Measurements from ENCODE around the gene ANKS6. TPM values are rescaled to one million over a fixed set of nuclear protein-coding genes. Genes with fewer than 3 reads are reported as not detected.
"Not testable (repeated sequence)": the region's sequence is repeated elsewhere in the genome, so short reads cannot be mapped to it uniquely, and the experiment has no call there.

The ANKS6 gene
- total RNA-seq, 2 donors from 2014 or later = 19.5 to 22.0 TPM

- H3K4me3 ChIP-seq = no peak overlapping the region
- no peak overlapping the region for H3K9ac ChIP-seq (ENCODE audit: low read depth in 2 of 2, low read length in 2 of 2)
- H3K27ac ChIP-seq = no peak overlapping the region
- no peak for TF ChIP-seq CTCF (IDR thresholded peaks at IDR 0.05)
- no peaks in the 10 kb centered on the region for H3K36me3 ChIP-seq
- DNase-seq = no peak
- H3K4me1 ChIP-seq = no peaks in the 10 kb centered on the region
- intact Hi-C loops (cut with DNase I) = no loop called here
- H3K9me3 ChIP-seq = no peaks in the 10 kb centered on the region
- H3K27me3 ChIP-seq = no peaks in the 10 kb centered on the region
Observed at GRCh38 chr9:98690686-98691085, 105.7 kb downstream of the ANKS6 start.

- Histone ChIP-seq H3K27me3 (no peaks in the 10 kb centered on the region), H3K9me3 (no peaks in the 10 kb centered on the region), H3K4me3 (no peak overlapping the region), H3K27ac (no peak overlapping the region), H3K4me1 (no peaks in the 10 kb centered on the region), H3K9ac (ENCODE audit: low read depth in 2 of 2, low read length in 2 of 2) (no peak overlapping the region), H3K36me3 (no peaks in the 10 kb centered on the region)
- no peak for DNase-seq
- intact Hi-C loops (cut with DNase I) = no loop called here
- TF ChIP-seq CTCF (IDR thresholded peaks at IDR 0.05) = no peak
Observed at GRCh38 chr9:98688710-98689495, 107.5 kb downstream of the ANKS6 start.

- Histone ChIP-seq H3K27ac (no peak overlapping the region), H3K4me1 (no peaks in the 10 kb centered on the region), H3K4me3 (no peak overlapping the region), H3K27me3 (no peaks in the 10 kb centered on the region), H3K9me3 (no peaks in the 10 kb centered on the region), H3K9ac (ENCODE audit: low read depth in 2 of 2, low read length in 2 of 2) (no peak overlapping the region), H3K36me3 (no peaks in the 10 kb centered on the region)
- no peak for DNase-seq
- intact Hi-C loops (cut with DNase I) = no loop called here
- no peak for TF ChIP-seq CTCF (IDR thresholded peaks at IDR 0.05)
Observed at GRCh38 chr9:98687911-98688310, 108.4 kb downstream of the ANKS6 start.

GRCh38 chr9:98686961-98687855, 109.1 kb downstream of the ANKS6 start:
- Histone ChIP-seq H3K9ac (ENCODE audit: low read depth in 2 of 2, low read length in 2 of 2) (no peak overlapping the region), H3K27me3 (no peaks in the 10 kb centered on the region), H3K9me3 (no peaks in the 10 kb centered on the region)

GRCh38 chr9:98684816-98685215, 111.5 kb downstream of the ANKS6 start:
- H3K27me3 ChIP-seq; H3K27ac ChIP-seq; DNase-seq; H3K4me3 ChIP-seq; H3K36me3 ChIP-seq; H3K9ac ChIP-seq (ENCODE audit: low read depth in 2 of 2, low read length in 2 of 2); H3K4me1 ChIP-seq; H3K9me3 ChIP-seq; intact Hi-C loops (cut with DNase I): not testable (repeated sequence)

More at GRCh38 chr9:98686961-98687855, 109.1 kb downstream of the ANKS6 start:
- DNase-seq = no peak
- no peaks in the 10 kb centered on the region for H3K36me3 ChIP-seq
- TF ChIP-seq CTCF (IDR thresholded peaks at IDR 0.05) = no peak
- H3K4me3 ChIP-seq = no peak overlapping the region
- no peaks in the 10 kb centered on the region for H3K4me1 ChIP-seq
- intact Hi-C loops (cut with DNase I) = no loop called here
- no peak overlapping the region for H3K27ac ChIP-seq

Other genes with a start within 250 kb of the ANKS6 start
- gene GABBR2, start 87.6 kb downstream of the ANKS6 start, total RNA-seq = under 1 TPM in 1 of 2 donors, not detected in 1; 0.05 TPM
- 100 to 1,000 TPM in 1 of 2 donors, 10 to 100 TPM in 1; 69.6 to 145 TPM for gene GALNT12, start 11.1 kb upstream of the ANKS6 start, total RNA-seq
- gene COL15A1, start 147.4 kb upstream of the ANKS6 start, total RNA-seq = 10 to 100 TPM in 1 of 2 donors, 1 to 10 TPM in 1; 6.0 to 16.0 TPM

All from colonic mucosa (tissue), 4 donors.